OCI-LY7 (cell line): ENCODE data around the gene LYPLAL1.

Experiments used
- EZH2phosphoT487 ChIP-seq: fragments of 200-600 bp; sonication (generic); IDR thresholded peaks from 2 replicates; pipeline ENCODE4 v1.6.1; 2018; ENCODE audit warnings: low read depth, borderline replicate concordance, mild to moderate bottlenecking, mixed run types, antibody characterized with exemption, low read length, moderate library complexity, mixed read lengths
- TF ChIP-seq, protein P1 (sequence below): fragments of 200-600 bp; sonication (generic); conservative IDR thresholded peaks from 2 replicates; pipeline ENCODE4 v1.5.1; 2014; ENCODE audit warnings: mild to moderate bottlenecking, antibody characterized with exemption, low read length, moderate library complexity, mixed read lengths

DNA sequence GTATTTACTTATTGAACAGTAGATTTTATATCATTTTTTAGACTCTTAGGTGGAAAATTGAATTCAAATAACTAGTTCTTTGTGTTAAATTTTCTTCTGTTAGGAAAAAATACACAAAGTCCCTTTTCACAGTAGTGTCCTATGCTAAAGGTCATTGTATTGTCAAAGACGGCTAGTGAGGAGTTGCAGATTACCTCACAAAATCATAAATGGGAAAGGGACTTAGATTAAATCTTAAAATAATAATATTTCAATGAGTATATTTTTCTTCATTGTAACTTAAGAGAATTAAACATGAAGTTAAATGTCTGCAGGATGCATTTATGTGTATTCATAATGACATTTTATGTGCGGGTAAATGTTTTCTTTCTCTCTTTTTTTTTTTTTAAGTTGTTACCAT is 32.7 kb downstream of the LYPLAL1 start:
- TF ChIP-seq, protein P1, sequence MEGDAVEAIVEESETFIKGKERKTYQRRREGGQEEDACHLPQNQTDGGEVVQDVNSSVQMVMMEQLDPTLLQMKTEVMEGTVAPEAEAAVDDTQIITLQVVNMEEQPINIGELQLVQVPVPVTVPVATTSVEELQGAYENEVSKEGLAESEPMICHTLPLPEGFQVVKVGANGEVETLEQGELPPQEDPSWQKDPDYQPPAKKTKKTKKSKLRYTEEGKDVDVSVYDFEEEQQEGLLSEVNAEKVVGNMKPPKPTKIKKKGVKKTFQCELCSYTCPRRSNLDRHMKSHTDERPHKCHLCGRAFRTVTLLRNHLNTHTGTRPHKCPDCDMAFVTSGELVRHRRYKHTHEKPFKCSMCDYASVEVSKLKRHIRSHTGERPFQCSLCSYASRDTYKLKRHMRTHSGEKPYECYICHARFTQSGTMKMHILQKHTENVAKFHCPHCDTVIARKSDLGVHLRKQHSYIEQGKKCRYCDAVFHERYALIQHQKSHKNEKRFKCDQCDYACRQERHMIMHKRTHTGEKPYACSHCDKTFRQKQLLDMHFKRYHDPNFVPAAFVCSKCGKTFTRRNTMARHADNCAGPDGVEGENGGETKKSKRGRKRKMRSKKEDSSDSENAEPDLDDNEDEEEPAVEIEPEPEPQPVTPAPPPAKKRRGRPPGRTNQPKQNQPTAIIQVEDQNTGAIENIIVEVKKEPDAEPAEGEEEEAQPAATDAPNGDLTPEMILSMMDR: no peak
- no peak for TF ChIP-seq EZH2phosphoT487
